WTC11 (cell line): ENCODE results near the gene JUP.

Experiments used
- CBFB ChIP-seq: sonication (generic); formaldehyde crosslinking; IDR thresholded peaks from 2 replicates; pipeline ENCODE4 v1.8.1; 2022; ENCODE audit warnings: mild to moderate bottlenecking, low read depth, missing genetic modification reagents
- CREM ChIP-seq: sonication (generic); formaldehyde crosslinking; IDR thresholded peaks from 2 replicates; pipeline ENCODE4 v1.8.1; 2022; ENCODE audit warnings: mild to moderate bottlenecking, missing genetic modification reagents, moderate library complexity
- ELF4 ChIP-seq: sonication (generic); formaldehyde crosslinking; IDR thresholded peaks from 2 replicates; pipeline ENCODE4 v1.8.1; 2022; ENCODE audit warnings: low read depth, mild to moderate bottlenecking, moderate library complexity, missing genetic modification reagents
- ZBTB21 ChIP-seq: sonication (generic); formaldehyde crosslinking; IDR thresholded peaks from 2 replicates; pipeline ENCODE4 v1.8.1; 2023; ENCODE audit warnings: mild to moderate bottlenecking, missing genetic modification reagents, borderline replicate concordance
- TF ChIP-seq, protein P1 (sequence below): sonication (generic); formaldehyde crosslinking; conservative IDR thresholded peaks from 2 replicates; pipeline ENCODE4 v1.8.1; 2023; ENCODE audit warnings: mild to moderate bottlenecking, low read depth, missing genetic modification reagents, moderate library complexity
- TF ChIP-seq, protein P2 (sequence below): fragments of 200-600 bp; IDR thresholded peaks from 2 replicates; pipeline ENCODE4 v1.8.0; 2022; ENCODE audit warnings: antibody characterized with exemption
- TF ChIP-seq, protein P3 (sequence below): sonication (generic); formaldehyde crosslinking; IDR thresholded peaks from 2 replicates; pipeline ENCODE4 v1.8.1; 2023; ENCODE audit warnings: mild to moderate bottlenecking, missing genetic modification reagents

DNA sequence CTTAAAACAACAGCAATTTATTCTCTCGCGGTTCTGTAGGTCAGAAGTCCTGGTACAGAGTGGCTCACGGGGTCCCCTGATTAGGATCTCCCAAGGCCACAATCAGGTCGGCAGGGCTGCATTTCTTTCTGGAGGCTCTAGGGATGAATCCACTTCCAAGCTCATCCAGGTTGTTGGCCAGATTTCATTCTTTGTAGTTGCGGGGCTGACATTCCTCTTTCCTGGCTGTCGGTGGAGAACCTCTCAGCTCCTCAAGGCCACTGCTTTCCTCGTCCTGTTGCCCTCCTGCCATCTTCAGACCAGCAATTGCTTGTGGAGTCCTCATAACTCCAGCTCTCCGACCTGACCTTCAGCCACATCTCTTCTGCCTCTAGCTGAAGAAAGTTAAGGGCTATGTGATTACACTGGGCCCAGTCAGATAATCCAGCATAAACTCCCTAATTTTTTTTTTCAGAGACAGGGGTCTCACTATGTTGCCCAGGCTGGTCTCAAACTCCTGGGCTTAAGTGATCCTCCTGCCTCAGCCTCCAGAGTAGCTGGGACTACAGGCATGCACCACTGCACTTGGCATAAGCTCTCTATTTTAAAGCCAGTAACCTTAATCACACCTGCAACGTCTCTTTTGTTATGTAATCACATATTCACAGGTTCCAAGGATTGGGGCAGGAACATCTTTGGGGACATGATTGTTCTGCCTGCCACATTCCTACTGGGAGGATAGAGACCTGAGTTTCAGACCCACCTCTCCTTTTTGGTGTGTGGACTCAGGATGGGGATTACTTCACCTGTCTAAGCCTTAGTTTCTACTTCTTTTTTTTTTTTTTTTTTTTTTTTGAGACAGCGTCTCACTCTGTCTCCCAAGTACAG lies 78.5 kb downstream of the JUP start:
- TF ChIP-seq, protein P1, sequence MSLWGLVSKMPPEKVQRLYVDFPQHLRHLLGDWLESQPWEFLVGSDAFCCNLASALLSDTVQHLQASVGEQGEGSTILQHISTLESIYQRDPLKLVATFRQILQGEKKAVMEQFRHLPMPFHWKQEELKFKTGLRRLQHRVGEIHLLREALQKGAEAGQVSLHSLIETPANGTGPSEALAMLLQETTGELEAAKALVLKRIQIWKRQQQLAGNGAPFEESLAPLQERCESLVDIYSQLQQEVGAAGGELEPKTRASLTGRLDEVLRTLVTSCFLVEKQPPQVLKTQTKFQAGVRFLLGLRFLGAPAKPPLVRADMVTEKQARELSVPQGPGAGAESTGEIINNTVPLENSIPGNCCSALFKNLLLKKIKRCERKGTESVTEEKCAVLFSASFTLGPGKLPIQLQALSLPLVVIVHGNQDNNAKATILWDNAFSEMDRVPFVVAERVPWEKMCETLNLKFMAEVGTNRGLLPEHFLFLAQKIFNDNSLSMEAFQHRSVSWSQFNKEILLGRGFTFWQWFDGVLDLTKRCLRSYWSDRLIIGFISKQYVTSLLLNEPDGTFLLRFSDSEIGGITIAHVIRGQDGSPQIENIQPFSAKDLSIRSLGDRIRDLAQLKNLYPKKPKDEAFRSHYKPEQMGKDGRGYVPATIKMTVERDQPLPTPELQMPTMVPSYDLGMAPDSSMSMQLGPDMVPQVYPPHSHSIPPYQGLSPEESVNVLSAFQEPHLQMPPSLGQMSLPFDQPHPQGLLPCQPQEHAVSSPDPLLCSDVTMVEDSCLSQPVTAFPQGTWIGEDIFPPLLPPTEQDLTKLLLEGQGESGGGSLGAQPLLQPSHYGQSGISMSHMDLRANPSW (CRISPR knock-in tag): no peak
- TF ChIP-seq, protein P2, sequence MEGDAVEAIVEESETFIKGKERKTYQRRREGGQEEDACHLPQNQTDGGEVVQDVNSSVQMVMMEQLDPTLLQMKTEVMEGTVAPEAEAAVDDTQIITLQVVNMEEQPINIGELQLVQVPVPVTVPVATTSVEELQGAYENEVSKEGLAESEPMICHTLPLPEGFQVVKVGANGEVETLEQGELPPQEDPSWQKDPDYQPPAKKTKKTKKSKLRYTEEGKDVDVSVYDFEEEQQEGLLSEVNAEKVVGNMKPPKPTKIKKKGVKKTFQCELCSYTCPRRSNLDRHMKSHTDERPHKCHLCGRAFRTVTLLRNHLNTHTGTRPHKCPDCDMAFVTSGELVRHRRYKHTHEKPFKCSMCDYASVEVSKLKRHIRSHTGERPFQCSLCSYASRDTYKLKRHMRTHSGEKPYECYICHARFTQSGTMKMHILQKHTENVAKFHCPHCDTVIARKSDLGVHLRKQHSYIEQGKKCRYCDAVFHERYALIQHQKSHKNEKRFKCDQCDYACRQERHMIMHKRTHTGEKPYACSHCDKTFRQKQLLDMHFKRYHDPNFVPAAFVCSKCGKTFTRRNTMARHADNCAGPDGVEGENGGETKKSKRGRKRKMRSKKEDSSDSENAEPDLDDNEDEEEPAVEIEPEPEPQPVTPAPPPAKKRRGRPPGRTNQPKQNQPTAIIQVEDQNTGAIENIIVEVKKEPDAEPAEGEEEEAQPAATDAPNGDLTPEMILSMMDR: no peak
- TF ChIP-seq, protein P3, sequence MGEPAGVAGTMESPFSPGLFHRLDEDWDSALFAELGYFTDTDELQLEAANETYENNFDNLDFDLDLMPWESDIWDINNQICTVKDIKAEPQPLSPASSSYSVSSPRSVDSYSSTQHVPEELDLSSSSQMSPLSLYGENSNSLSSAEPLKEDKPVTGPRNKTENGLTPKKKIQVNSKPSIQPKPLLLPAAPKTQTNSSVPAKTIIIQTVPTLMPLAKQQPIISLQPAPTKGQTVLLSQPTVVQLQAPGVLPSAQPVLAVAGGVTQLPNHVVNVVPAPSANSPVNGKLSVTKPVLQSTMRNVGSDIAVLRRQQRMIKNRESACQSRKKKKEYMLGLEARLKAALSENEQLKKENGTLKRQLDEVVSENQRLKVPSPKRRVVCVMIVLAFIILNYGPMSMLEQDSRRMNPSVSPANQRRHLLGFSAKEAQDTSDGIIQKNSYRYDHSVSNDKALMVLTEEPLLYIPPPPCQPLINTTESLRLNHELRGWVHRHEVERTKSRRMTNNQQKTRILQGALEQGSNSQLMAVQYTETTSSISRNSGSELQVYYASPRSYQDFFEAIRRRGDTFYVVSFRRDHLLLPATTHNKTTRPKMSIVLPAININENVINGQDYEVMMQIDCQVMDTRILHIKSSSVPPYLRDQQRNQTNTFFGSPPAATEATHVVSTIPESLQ (CRISPR knock-in tag): no peak
- TF ChIP-seq CBFB (no peak), ELF4 (CRISPR knock-in tag) (no peak), CREM (CRISPR knock-in tag) (no peak), ZBTB21 (no peak)
